HG02938 (cell line): ENCODE measurements around the gene RNF26.
A peak's percentile ranks its signal among the peaks of the same experiment; 100 is the strongest.

Source experiments
- ATAC-seq: cut with Tn5 transposase; IDR thresholded peaks from one replicate; pipeline ENCODE4 v1.9.1; 2021; ENCODE audit warnings: mild to moderate bottlenecking, moderate library complexity; ENCODE audit not compliant: unreplicated experiment

Gene RNF26

DNA sequence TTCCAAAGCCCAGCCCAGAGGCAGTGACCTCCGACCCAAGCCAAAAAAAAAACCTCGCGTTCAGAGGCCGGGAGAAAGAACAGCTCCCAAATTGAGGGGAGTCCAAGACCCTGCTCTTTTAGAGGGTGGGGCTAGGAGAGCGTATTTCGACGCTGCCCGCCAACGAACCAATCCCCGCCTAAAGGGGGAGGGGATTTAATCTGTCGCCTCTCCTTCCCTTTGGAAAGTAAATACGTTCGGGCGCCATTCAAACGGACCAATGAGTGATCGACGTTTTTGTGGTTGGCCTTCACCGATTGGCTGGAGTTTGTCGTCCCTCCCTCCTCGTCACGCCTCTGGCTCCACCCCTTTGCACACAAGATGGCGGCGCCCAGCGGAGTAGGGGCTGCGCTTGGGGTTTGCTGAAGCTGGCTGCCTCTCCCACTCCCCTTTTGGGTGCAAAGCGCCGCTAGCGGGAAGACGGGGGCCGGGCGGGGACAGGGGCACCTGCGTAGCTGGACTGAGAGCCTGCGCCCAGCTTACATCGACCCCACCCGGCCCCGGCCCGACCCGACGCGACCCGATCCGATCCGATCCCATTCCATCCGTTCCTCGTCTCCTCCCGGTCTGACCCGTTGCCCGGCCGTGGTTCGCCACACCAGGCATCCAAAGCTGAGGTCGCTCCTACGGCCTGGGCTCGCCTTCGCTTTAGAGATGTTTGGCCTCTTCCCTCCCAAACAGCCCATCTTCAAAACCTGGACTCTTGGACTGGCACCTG lies at the start of gene RNF26:
RNF26 (plus strand) TSS at position 354 of the 757 bp plus-strand sequence. CDS start 596 bp downstream, outside the sequence.
- ATAC-seq, result peak; percentile 96

- no peak for ATAC-seq
Measured at GRCh38 chr11:119285431-119285830, 48.9 kb upstream of the RNF26 start.

DNA sequence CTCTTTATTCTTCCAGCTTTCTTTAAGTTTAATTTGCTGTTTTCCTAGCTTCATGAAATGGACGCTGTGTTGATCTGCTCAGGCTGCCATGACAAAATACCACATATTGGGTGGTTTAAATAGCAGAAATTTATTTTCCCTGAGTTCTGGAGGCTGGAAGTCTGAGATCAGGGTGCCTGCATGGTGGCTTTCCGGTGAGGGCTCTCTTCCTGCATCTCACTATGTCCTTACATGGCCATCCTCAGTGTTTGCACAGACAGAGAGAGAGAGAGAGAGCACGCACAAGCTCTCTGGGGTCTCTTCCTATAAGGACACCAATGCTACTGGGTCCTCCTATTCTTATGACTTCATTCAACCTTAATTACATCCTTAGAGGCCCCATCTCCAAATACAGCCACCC lies 46.1 kb upstream of the RNF26 start:
- no peak for ATAC-seq

GRCh38 chr11:119290894-119291497 lies 43.3 kb upstream of the RNF26 start:
- ATAC-seq, result no peak

- ATAC-seq, result no peak
Measured at GRCh38 chr11:119293461-119293860, 40.9 kb upstream of the RNF26 start.

- no peak for ATAC-seq
Measured at GRCh38 chr11:119295178-119295577, 39.1 kb upstream of the RNF26 start.

GRCh38 chr11:119297938-119298337 lies 36.4 kb upstream of the RNF26 start:
- no peak for ATAC-seq

DNA sequence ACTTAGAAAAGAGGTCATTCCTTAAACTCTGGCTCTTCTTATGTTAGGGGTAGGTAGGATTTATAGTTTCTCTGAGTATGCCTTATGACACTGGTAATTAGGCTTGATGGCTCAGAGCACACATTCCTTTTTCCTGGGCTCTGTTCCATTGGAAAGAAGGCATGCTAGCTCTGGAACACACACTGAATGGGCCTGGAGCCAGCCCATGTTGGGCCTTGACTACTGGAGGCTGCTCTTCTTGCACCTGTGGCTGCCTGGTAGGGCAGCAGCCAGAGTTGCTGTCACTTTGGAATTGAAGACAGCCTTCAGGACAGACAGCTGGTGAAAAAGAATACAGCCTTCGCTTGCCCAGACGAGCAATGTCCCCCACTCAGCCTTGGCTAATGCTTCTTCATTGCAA lies 35.6 kb upstream of the RNF26 start:
- no peak for ATAC-seq

- ATAC-seq, result no peak
Measured at GRCh38 chr11:119299416-119299815, 34.9 kb upstream of the RNF26 start.

DNA sequence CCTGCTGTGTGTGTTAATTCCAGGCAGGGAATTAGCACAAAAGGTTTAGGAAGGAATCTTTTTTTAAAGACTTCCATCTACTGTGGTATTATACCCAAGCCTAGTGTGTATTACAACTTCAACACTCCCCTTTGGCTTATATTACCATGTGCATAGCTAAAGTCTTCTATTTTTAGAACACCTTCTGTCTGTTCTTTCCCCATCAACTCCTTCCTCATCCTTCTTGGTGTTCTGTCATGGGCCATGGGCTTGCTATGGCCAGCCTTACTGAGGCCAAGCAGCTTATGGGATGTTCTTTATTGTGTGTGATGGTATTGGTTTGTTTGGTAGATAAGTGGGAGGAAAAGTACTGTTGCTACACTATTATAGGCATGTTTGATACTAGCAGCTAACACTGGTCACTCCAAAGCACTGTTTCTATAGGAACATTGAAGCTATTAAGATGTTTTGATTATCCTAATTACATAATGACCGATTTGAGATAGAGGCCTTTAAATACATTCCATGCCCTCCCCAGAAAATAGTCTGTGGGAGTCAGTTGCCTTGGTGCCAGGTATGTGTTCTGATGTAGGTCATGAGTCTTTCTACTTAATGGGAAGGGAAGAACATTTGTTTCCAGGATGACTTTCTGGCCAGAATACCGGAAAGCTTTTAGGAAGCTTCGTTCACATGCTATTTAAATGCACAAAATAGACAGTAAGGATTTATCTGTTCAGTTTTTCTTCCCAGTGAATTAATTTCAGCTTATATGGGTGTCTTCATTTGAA lies 33.9 kb upstream of the RNF26 start:
- ATAC-seq, result no peak

DNA sequence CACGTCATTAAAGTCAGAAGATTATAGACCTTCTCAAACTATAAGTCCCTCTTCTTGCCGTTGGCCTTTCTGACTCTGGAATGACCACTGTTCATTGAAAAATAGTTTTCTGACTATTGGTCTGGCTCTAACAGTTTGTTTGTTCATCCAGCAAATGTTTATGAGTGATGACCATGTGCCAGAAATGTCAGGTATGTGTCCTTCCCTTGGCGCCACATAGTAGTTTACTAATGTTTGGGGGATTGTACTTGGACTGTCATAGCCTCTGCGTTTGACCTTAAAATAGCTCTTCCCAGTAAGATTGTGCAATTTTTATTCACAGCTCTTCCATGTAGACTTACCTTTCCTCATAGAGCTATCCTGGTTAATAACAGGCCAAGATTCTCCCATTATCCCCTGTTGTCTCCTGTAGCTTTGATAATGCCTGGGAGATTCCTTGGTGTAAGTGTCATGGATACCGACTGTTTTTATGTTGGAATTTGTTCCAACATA lies 31.1 kb upstream of the RNF26 start:
- no peak for ATAC-seq

DNA sequence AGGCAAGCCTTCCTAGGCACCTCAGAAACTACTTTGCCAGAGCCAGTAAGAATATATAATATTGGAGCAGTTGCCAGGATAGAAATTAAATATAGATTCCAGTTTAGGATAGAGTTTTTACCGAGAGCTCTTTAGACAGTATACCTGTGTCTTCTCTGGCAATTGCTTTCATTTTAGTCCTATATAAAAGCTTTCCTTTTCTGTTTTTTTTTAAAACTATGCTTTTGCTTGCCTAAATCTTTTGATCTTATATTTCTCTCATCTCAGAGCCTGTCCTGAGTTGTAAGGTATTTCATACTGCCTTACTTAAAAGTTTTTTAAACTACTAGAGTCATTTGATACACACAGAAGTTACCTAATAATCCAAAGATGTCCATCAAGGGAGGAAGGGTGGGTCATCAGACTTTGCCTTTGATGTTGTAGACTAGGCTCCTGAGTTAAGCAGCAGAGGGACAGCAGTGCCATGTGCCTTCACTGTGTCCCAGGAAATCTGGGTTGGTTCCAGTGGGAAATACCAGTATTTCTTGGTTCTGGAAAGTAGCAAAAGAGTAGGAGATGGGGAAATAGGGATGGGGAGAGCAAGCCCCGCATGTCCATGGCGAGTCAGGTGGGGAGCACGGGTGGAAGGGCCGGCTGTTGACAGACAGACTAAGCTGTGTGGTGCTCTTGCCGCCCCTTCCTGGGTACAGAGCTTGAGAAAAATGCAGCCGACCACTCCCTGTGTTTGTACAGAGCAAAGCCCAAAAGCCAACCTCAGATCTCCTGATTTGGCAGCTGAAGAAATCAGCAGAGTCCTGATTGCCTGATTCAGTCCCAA lies 28.6 kb upstream of the RNF26 start:
- no peak for ATAC-seq

- no peak for ATAC-seq
Measured at GRCh38 chr11:119306373-119306890, 27.9 kb upstream of the RNF26 start.

- ATAC-seq, result no peak
Measured at GRCh38 chr11:119307219-119307618, 27.1 kb upstream of the RNF26 start.

- ATAC-seq, result no peak
Measured at GRCh38 chr11:119307974-119308373, 26.4 kb upstream of the RNF26 start.

DNA sequence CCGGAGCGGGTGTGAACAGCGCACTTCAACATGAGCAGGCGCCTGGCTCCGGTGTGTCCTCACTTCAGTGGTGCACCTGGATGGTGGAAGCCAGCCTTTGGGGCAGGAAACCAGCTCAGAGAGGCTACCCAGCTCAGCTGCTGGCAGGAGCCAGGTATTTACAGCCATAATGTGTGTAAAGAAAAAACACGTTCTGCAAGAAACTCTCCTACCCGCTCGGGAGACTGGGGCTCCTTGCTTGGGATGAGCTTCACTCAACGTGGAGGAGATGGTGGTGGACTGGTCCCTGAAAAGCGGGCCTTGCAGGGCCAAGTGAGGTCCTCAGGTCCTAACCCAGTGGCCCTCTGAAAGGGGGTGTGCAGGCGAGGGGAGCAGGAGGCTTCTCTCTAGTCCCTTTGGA lies 24.9 kb upstream of the RNF26 start:
- ATAC-seq, result no peak

DNA sequence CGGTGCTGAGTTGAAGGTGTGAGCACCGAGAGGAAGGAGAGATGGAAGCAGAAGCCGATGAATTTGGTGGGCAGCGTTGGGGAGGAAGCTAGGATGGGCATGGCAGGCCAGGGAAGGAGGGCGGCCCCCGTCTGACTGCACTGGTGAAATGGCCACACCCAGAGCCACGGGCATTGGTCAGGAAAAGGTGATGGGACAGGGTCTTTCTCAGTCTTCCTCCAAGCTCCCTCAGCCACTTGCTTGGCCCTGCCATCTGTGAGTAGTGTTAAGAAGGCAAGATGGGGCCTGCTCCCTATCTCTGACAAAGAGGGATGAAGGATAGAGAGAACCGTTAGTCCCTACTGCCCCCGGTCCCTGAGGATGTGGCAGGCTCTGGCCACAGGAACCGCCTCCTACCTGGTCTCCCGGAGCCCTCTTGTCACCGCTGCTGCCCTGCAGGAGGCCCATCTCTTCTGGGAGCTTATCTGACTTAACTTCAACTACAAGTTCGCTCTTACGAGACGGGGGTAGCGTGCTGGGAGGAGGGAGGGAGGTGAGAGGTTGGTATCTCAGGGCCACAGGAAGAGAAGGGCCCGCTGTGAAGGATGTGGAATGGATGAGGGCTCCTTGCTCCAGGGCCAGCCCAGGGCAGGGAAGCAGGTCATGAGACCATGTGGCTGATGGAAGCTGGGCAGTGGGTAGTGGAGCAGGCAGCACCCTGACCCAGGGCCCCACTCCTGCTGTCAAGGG lies 24.2 kb upstream of the RNF26 start:
- no peak for ATAC-seq

- no peak for ATAC-seq
Measured at GRCh38 chr11:119310682-119311052, 23.7 kb upstream of the RNF26 start.

GRCh38 chr11:119314726-119315125 lies 19.6 kb upstream of the RNF26 start:
- no peak for ATAC-seq
